ENCODE data around the gene CSF3R. TPM values are rescaled to one million over a fixed set of nuclear protein-coding genes. Genes with fewer than 3 reads are reported as not detected.

CSF3R gene
- total RNA-seq, 2 donors from 2014 or later = 5.2 TPM; not detected in 1

- no peaks in the 10 kb centered on the region for H3K27me3 ChIP-seq
- intact Hi-C loops (cut with DNase I) = no loop called here
- 72 to 78% methylated on average over 7 of the region's 7 CpGs for WGBS, 2 donors
- no peak for ATAC-seq
- no peaks in the 10 kb centered on the region for H3K36me3 ChIP-seq (replicated peaks in 1 of 2; ENCODE audit: insufficient read depth in 1 of 2, low read depth in 2 of 2)
- no peak overlapping the region for H3K27ac ChIP-seq
- no peak for DNase-seq
- no peak overlapping the region for H3K4me3 ChIP-seq
- TF ChIP-seq CTCF (IDR thresholded peaks at IDR 0.05) = no peak
- no peak for TF ChIP-seq POLR2A (IDR thresholded peaks at IDR 0.05)
- no peaks in the 10 kb centered on the region for H3K9me3 ChIP-seq
- no peaks in the 10 kb centered on the region for H3K4me1 ChIP-seq
These were observed 61.1 kb downstream of the CSF3R start for GRCh38 chr1:36421649-36422048.

- H3K4me3 ChIP-seq = no peak overlapping the region
- intact Hi-C loops (cut with DNase I) = no loop called here
- H3K4me1 ChIP-seq = no peaks in the 10 kb centered on the region
- WGBS, 2 donors = 9 to 12% methylated on average over 13 of the region's 13 CpGs
- H3K27me3 ChIP-seq = no peaks in the 10 kb centered on the region
- ATAC-seq = peak; percentile 94
- DNase-seq = peak; percentile 85 to 89 (median 88)
- no peak overlapping the region for H3K27ac ChIP-seq
- no peaks in the 10 kb centered on the region for H3K36me3 ChIP-seq (replicated peaks in 1 of 2; ENCODE audit: insufficient read depth in 1 of 2, low read depth in 2 of 2)
- H3K9me3 ChIP-seq = no peaks in the 10 kb centered on the region
- no peak for TF ChIP-seq POLR2A (IDR thresholded peaks at IDR 0.05)
- peak; percentile 72 to 96 (median 90) for TF ChIP-seq CTCF (IDR thresholded peaks at IDR 0.05)
These were observed 61.8 kb downstream of the CSF3R start for GRCh38 chr1:36420836-36421317.

GRCh38 chr1:36420409-36420808 lies 62.3 kb downstream of the CSF3R start:
- TF ChIP-seq POLR2A (IDR thresholded peaks at IDR 0.05) = no peak
- H3K36me3 ChIP-seq (replicated peaks in 1 of 2; ENCODE audit: insufficient read depth in 1 of 2, low read depth in 2 of 2) = no peaks in the 10 kb centered on the region
- no peaks in the 10 kb centered on the region for H3K27me3 ChIP-seq
- DNase-seq (peak in 1 of 4 donors; percentile 10), ATAC-seq (no peak)
- H3K4me3 ChIP-seq = no peak overlapping the region
- no peaks in the 10 kb centered on the region for H3K9me3 ChIP-seq
- WGBS, 2 donors = 32 to 38% methylated on average over 5 of the region's 5 CpGs
- intact Hi-C loops (cut with DNase I) = no loop called here
- H3K4me1 ChIP-seq = no peaks in the 10 kb centered on the region
- no peak overlapping the region for H3K27ac ChIP-seq

GRCh38 chr1:36419569-36419968 lies 63.1 kb downstream of the CSF3R start:
- intact Hi-C loops (cut with DNase I) = loop anchor here (10.0 kb wide), 1 partner anchor 325 kb away; no protein-coding TSS in a partner anchor
- Histone ChIP-seq H3K27ac (no peak overlapping the region), H3K27me3 (no peaks in the 10 kb centered on the region), H3K36me3 (replicated peaks in 1 of 2; ENCODE audit: insufficient read depth in 1 of 2, low read depth in 2 of 2) (no peaks in the 10 kb centered on the region), H3K4me1 (no peaks in the 10 kb centered on the region), H3K9me3 (no peaks in the 10 kb centered on the region), H3K4me3 (no peak overlapping the region)
- WGBS, 2 donors = 84% methylated on average over 4 of the region's 4 CpGs
- DNase-seq (no peak), ATAC-seq (no peak)
- TF ChIP-seq POLR2A (IDR thresholded peaks at IDR 0.05) = no peak
- no peak for TF ChIP-seq CTCF (IDR thresholded peaks at IDR 0.05)

GRCh38 chr1:36419140-36419539 lies 63.6 kb downstream of the CSF3R start:
- no peak for DNase-seq
- no peaks in the 10 kb centered on the region for H3K27me3 ChIP-seq
- H3K4me1 ChIP-seq = no peaks in the 10 kb centered on the region
- no peaks in the 10 kb centered on the region for H3K36me3 ChIP-seq (replicated peaks in 1 of 2; ENCODE audit: insufficient read depth in 1 of 2, low read depth in 2 of 2)
- 70 to 85% methylated on average over 3 of the region's 3 CpGs for WGBS, 2 donors
- TF ChIP-seq POLR2A (IDR thresholded peaks at IDR 0.05) = no peak
- no peak for TF ChIP-seq CTCF (IDR thresholded peaks at IDR 0.05)
- no peak for ATAC-seq
- no peak overlapping the region for H3K4me3 ChIP-seq
- intact Hi-C loops (cut with DNase I) = loop anchor here (10.0 kb wide), 1 partner anchor 324 kb away; no protein-coding TSS in a partner anchor
- no peak overlapping the region for H3K27ac ChIP-seq
- no peaks in the 10 kb centered on the region for H3K9me3 ChIP-seq
